Ishikawa (cell line): ENCODE data around the gene CLIC4.
A peak's percentile ranks its signal among the peaks of the same experiment; 100 is the strongest.

Source experiments
- CEBPB ChIP-seq: IDR thresholded peaks from 2 replicates; pipeline ENCODE4 v1.6.1; 2012
- CREB1 ChIP-seq: IDR thresholded peaks from 2 replicates; pipeline ENCODE4 v1.6.1; 2012; ENCODE audit warnings: low read depth
- EGR1 ChIP-seq: IDR thresholded peaks from 2 replicates; pipeline ENCODE4 v1.6.1; 2012
- EP300 ChIP-seq: IDR thresholded peaks from 2 replicates; pipeline ENCODE4 v1.6.1; 2012; ENCODE audit warnings: borderline replicate concordance
- FOXM1 ChIP-seq: IDR thresholded peaks from 2 replicates; pipeline ENCODE4 v1.6.1; 2012; ENCODE audit warnings: low read depth, borderline replicate concordance
- MAX ChIP-seq: IDR thresholded peaks from 2 replicates; pipeline ENCODE4 v1.6.1; 2012
- NFIC ChIP-seq: IDR thresholded peaks from 2 replicates; pipeline ENCODE4 v1.6.1; 2012
- RAD21 ChIP-seq: IDR thresholded peaks from 2 replicates; pipeline ENCODE4 v1.6.1; 2012; ENCODE audit warnings: low read depth
- REST ChIP-seq: IDR thresholded peaks from 2 replicates; pipeline ENCODE4 v1.6.1; 2012; ENCODE audit warnings: low read depth, mild to moderate bottlenecking
- TAF1 ChIP-seq: IDR thresholded peaks from 2 replicates; pipeline ENCODE4 v1.6.1; 2012; ENCODE audit warnings: low read depth, mild to moderate bottlenecking
- TCF12 ChIP-seq: IDR thresholded peaks from 2 replicates; pipeline ENCODE4 v1.6.1; 2012; ENCODE audit warnings: low read depth
- TEAD4 ChIP-seq: IDR thresholded peaks from 2 replicates; pipeline ENCODE4 v1.6.1; 2012
- YY1 ChIP-seq: IDR thresholded peaks from 2 replicates; pipeline ENCODE4 v1.6.1; 2012; ENCODE audit warnings: low read depth
- ZBTB7A ChIP-seq: IDR thresholded peaks from 2 replicates; pipeline ENCODE4 v1.6.1; 2012; ENCODE audit warnings: low read depth
- TF ChIP-seq, protein P1 (sequence below): IDR thresholded peaks from 2 replicates; pipeline ENCODE4 v1.6.1; 2012

The CLIC4 gene

DNA sequence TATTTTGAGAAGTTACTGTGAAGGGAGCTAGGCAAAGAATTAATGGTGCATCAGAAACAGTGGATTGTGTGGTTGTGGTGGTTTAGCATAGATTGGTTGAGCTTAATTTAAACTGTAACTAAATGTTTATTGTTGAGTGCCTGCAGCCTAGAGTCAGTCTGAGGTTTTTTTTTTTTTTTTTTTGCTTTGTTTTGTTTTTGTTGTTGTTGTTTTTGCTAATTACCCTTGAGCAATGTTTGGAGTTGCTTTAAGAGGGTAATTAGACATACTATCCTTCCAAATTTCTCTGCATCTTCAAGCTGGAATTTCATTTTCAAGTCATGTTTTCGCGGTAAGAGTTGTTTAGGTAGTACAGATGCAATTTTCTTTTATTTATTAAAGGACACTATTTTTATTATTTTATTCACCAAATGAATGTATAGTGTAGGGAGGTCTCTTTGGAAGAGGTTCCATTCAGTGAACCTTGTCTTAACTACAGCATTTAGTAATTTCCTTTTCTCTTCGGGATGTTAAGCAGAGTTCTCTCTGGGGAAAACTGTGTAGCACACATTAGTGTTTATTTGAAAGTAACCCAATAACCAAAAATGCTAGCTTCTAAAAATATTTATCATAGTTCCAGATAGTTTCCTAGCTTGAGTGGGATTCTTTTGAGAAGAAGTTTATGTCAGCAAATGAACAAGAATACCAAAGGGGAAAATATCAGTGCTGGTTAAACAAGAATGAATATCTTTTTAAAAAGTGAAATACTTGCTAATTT, 82.3 kb downstream of the CLIC4 start:
- TF ChIP-seq ZBTB7A (no peak), MAX (no peak), REST (no peak), CREB1 (no peak), TEAD4 (no peak)

- TF ChIP-seq RAD21 (no peak), NFIC (no peak), EP300 (no peak), CREB1 (no peak), TAF1 (no peak), MAX (no peak)
- TF ChIP-seq, protein P1, sequence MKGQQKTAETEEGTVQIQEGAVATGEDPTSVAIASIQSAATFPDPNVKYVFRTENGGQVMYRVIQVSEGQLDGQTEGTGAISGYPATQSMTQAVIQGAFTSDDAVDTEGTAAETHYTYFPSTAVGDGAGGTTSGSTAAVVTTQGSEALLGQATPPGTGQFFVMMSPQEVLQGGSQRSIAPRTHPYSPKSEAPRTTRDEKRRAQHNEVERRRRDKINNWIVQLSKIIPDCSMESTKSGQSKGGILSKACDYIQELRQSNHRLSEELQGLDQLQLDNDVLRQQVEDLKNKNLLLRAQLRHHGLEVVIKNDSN: no peak
Observed at GRCh38 chr1:24828183-24828886, 83.1 kb downstream of the CLIC4 start.

GRCh38 chr1:24828887-24829192, 83.6 kb downstream of the CLIC4 start:
- TF ChIP-seq ZBTB7A (no peak), CREB1 (no peak), TAF1 (no peak), TCF12 (no peak), MAX (no peak), EGR1 (no peak), CEBPB (no peak), YY1 (no peak), TEAD4 (no peak), NFIC (no peak), EP300 (no peak), REST (no peak), RAD21 (no peak)

DNA sequence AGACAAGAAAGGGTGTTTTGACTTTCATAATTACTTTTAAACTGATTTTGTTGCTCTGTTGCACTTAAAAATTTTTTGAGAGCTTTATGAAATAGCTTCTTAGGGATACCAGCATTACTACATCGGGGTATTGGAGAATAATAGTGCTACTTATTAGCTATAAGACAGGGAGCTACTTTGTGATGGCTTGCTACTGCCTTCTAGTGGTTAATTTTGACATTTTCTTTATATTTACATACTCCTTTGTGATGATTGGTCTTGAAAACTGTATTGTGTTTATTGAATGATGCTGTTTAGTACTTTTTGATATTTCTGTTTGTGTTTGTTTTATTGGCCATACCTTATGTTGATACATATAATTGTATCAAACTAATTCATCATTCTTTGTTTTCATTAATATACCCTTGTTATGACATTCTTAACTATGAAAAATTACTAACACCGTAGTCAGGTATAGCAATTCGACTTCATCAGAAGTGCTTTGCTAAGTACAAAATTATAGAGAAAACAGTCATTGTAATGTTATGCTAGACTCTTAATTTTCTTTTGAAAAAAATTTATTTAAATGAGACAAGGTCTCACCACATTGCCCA, 85.5 kb downstream of the CLIC4 start:
- TF ChIP-seq RAD21: peak; percentile 87
- TF ChIP-seq TEAD4: no peak
- no peak for TF ChIP-seq CEBPB

- TF ChIP-seq, protein P1: no peak
- no peak for TF ChIP-seq CREB1
- no peak for TF ChIP-seq MAX
- TF ChIP-seq YY1: no peak
- no peak for TF ChIP-seq EP300
- TF ChIP-seq TEAD4: no peak
- TF ChIP-seq TCF12: no peak
- no peak for TF ChIP-seq RAD21
- no peak for TF ChIP-seq REST
- TF ChIP-seq CEBPB: no peak
- no peak for TF ChIP-seq FOXM1
- no peak for TF ChIP-seq EGR1
- no peak for TF ChIP-seq TAF1
- no peak for TF ChIP-seq NFIC
- no peak for TF ChIP-seq ZBTB7A
Observed at GRCh38 chr1:24841593-24841992, 96.3 kb downstream of the CLIC4 start.
